ENCODE measurements around the gene GARIN5B.
"Not testable (repeated sequence)": the region's sequence is repeated elsewhere in the genome, so short reads cannot be mapped to it uniquely, and the experiment has no call there.

Gene GARIN5B

DNA sequence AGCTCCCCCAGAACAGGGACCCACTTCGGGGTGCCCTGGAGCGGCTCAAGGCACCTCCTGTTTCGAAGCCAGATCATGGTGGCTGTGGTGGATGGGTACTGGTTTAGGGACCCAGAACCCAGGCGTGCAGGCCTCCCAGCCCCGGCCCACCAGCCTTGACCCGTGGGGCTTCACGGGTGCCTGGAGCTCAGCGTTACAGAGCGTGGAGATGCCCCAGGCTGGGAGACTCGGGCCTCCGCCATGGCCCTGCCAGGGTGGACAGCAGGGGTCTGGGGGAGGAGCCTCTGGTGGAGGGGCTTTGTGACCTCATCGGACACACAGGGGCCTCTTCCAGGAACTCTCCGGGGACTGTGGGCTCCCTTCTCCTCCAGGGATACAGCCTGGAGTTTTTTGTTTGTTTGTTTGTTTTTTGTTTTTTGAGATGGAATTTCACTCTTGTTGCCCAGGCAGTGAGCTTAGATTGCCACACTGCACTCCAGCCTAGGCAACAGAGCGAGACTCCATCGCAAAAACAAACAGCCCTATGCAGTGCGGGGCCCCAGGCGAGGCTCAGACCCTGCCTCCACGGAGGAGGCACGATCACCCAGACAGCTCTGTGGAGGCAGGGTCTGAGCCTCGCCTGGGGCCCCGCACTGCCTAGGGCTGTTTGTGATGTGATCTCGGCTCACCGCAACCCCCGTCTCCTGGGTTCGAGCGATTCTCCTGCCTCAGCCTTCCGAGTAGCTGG lies at the start of gene GARIN5B:
Gene GARIN5B, minus strand, starts transcription at position 271 of the 727 bp plus-strand sequence. Its CDS starts 194 bp downstream, at position 77.
- ChIA-PET POLR2A (interaction anchor here (1.0 to 1.1 kb wide), 2 partner anchors 13 to 40 kb away, joined by 3 read pairs; no protein-coding TSS in a partner anchor), CTCF (no interaction called here)
- no peak for TF ChIP-seq ARNT (IDR thresholded peaks at IDR 0.05)
- TF ChIP-seq LEF1 (IDR thresholded peaks at IDR 0.05; ENCODE audit: borderline replicate concordance), result no peak
- no peak for TF ChIP-seq TARDBP (IDR thresholded peaks at IDR 0.05)
- no peak for TF ChIP-seq BHLHE40 (IDR thresholded peaks at IDR 0.05; ENCODE audit: borderline replicate concordance)
- no peak for TF ChIP-seq CTBP1 (IDR thresholded peaks at IDR 0.05; ENCODE audit: borderline replicate concordance)
- TF ChIP-seq FOXA1 (IDR thresholded peaks at IDR 0.05), result no peak
- TF ChIP-seq HDGF (IDR thresholded peaks at IDR 0.05; ENCODE audit: borderline replicate concordance), result no peak
- TF ChIP-seq, protein P1, sequence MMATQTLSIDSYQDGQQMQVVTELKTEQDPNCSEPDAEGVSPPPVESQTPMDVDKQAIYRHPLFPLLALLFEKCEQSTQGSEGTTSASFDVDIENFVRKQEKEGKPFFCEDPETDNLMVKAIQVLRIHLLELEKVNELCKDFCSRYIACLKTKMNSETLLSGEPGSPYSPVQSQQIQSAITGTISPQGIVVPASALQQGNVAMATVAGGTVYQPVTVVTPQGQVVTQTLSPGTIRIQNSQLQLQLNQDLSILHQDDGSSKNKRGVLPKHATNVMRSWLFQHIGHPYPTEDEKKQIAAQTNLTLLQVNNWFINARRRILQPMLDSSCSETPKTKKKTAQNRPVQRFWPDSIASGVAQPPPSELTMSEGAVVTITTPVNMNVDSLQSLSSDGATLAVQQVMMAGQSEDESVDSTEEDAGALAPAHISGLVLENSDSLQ (IDR thresholded peaks at IDR 0.05), result no peak
- TF ChIP-seq ELF4 (IDR thresholded peaks at IDR 0.05), result no peak
- no peak for TF ChIP-seq SUZ12 (IDR thresholded peaks at IDR 0.05)
- no peak for TF ChIP-seq L3MBTL2 (conservative IDR thresholded peaks at IDR 0.05)
- no peak for TF ChIP-seq FOXK2 (IDR thresholded peaks at IDR 0.05)
- no peak for TF ChIP-seq ZNF384 (IDR thresholded peaks at IDR 0.05)
- no peak for TF ChIP-seq NFRKB (IDR thresholded peaks at IDR 0.05)
- no peak for TF ChIP-seq SP1 (IDR thresholded peaks at IDR 0.05)
- no peak for TF ChIP-seq FOXM1 (IDR thresholded peaks at IDR 0.05; ENCODE audit: borderline replicate concordance)
- DNase-seq (ENCODE audit: extremely low spot score), result no peak

DNA sequence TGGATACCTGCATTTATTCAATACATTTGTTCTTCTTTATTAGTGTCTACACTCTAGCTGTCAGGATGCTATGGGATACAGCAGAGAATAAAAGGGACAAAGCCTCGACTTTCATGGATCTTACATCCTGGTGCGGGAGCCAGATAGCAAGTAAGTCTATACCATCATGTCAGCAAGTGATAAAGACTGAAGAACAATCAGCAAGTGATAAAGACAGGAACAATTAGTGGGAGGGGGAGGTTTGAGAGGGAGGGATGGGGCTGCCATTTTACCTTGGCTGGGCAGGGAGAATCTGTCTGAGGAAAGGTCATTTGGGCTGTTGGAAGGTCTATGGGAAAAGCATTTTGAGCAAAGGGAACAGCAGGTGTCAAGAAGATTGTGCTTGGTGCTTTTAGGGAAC lies 47.1 kb upstream of the GARIN5B start:
- CTCF ChIA-PET, result interaction anchor here (1.6 kb wide), 1 partner anchor 8 kb away, joined by 4 read pairs; no protein-coding TSS in a partner anchor
- POLR2A ChIA-PET, result no interaction called here

DNA sequence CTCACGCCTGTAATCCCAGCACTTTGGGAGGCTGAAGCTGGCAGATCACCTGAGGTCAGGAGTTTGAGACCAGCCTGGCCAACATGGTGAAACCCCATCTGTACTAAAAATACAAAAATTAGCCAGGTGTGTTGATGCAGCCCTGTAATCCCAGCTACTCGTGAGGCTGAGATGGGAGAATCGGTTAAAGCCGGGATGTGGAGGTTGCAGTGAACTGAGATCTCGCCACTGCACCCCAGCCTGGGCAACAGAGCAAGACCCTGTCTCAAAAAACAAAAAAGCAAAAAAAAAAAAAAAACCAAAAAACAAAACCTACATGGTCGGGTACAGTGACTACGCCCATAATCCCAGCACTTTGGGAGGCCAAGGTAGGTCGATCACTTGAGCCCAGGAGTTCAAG lies 46.1 kb upstream of the GARIN5B start:
- CTCF ChIA-PET, result interaction anchor here (1.6 kb wide), 1 partner anchor 9 kb away, joined by 4 read pairs; no protein-coding TSS in a partner anchor
- POLR2A ChIA-PET, result interaction anchor here (0.6 to 3.8 kb wide), 4 partner anchors 17 to 195 kb away, joined by 3 to 72 read pairs (median 4); partner anchors contain the start of genes ISOC2 and KMT5C
- not testable (repeated sequence) for DNase-seq (ENCODE audit: extremely low spot score)

More for the DNA sequence above, 47.1 kb upstream of the GARIN5B start:
- TF ChIP-seq CTBP1 (IDR thresholded peaks at IDR 0.05; ENCODE audit: borderline replicate concordance) (no peak), ELF4 (IDR thresholded peaks at IDR 0.05) (no peak), BHLHE40 (IDR thresholded peaks at IDR 0.05; ENCODE audit: borderline replicate concordance) (no peak), ARNT (IDR thresholded peaks at IDR 0.05) (no peak), NFRKB (IDR thresholded peaks at IDR 0.05) (no peak), SP1 (IDR thresholded peaks at IDR 0.05) (no peak)
- TF ChIP-seq, protein P1 (IDR thresholded peaks at IDR 0.05), result no peak
- DNase-seq (ENCODE audit: extremely low spot score), result no peak

DNA sequence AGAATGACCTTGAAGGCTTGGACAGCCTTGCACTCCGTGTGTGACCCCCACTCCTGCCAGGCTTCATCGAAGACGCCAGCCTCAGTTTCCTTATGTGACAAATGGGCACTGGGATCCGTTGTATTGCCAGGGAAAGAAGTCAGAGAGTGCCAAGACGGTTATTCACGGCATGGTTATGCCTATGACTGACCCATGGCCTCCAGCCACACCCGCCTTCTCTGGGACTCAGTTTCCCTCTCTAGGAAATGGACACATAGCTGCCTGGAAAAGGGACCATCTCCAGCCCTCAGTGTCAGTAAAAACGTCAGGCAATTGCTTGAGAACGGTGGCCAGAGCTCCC lies 45.4 kb upstream of the GARIN5B start:
- ChIA-PET POLR2A (interaction anchor here (0.6 to 3.8 kb wide), 4 partner anchors 16 to 196 kb away, joined by 3 to 72 read pairs (median 4); partner anchors contain the start of genes ISOC2 and KMT5C), CTCF (interaction anchor here (1.6 kb wide), 1 partner anchor 10 kb away, joined by 4 read pairs; no protein-coding TSS in a partner anchor)
- no peak for DNase-seq (ENCODE audit: extremely low spot score)
- no peak for TF ChIP-seq LEF1 (IDR thresholded peaks at IDR 0.05; ENCODE audit: borderline replicate concordance)
- peak; percentile 58; the same call in 1 of the 2 replicates for TF ChIP-seq NFRKB (IDR thresholded peaks at IDR 0.05)

DNA sequence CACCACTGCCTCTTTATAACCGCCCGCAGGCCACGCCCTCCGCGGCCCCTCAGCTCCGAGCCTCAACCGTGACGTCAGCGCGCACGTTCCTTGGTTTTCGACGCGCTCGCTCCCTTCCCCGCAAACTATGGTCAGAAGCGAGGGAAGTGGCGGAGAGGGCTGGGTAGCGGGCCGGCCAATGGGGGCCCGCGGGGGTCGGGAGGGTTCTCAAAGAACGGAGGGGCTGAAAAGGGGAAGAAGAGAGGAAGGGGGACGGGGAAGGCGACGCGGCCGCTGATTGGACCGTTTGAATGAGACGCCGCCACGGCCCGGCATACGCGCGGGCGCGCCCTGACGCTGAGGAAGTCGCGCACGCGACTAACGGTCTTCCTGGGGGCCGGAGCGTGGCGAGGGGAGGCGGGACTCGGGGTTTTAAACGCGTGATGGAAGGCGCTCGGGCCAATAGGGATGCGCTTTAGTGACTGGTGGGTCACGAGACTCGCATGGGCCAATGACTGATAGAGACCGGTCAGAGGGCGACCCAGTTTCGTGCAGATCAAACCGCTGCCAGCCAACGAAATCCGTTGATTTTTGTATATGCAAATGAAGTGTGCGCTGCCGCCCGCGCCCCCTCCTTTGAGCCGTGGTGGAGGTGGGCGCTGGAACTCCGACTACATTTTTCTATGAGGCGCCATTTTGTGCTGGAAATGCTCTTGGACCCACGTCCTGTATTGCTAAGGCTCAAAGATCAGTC lies 44.9 kb upstream of the GARIN5B start:
- CTCF ChIA-PET, result interaction anchor here (1.0 kb wide), 1 partner anchor 60 kb away, joined by 3 read pairs; no protein-coding TSS in a partner anchor
- POLR2A ChIA-PET, result interaction anchor here (0.5 to 3.8 kb wide), 29 partner anchors 12 to 261 kb away, joined by 3 to 72 read pairs (median 4); partner anchors contain the start of genes HSPBP1, ISOC2, KMT5C and PPP6R1
- TF ChIP-seq FOXM1 (IDR thresholded peaks at IDR 0.05; ENCODE audit: borderline replicate concordance) (peak; percentile 99), SUZ12 (IDR thresholded peaks at IDR 0.05) (no peak), L3MBTL2 (conservative IDR thresholded peaks at IDR 0.05) (peak; percentile 99), BHLHE40 (IDR thresholded peaks at IDR 0.05; ENCODE audit: borderline replicate concordance) (no peak)
- TF ChIP-seq, protein P1 (IDR thresholded peaks at IDR 0.05), result peak; percentile 98
- peak; percentile 97 for DNase-seq (ENCODE audit: extremely low spot score)

DNA sequence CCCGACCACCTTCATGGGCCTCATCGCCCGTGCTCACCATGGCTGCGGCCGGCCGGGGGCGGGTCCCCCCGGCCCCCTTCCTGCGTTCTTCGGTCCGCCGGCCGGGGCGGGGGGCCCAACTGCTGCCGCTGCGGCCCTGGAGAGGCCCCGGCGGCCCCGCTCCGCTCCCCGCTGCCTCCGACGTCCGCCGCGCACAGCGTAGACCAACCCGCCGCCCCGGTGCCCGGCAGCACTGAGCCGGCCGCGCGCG lies 44.4 kb upstream of the GARIN5B start, which contains the start of gene UBE2S:
Gene UBE2S, minus strand, starts transcription at position 239 of the 250 bp plus-strand sequence. Its CDS starts 199 bp downstream, at position 40.
- DNase-seq (ENCODE audit: extremely low spot score), result not testable (repeated sequence)
- 0 out of 2 replicates have a peak, but pooled peaks have one; percentile 30 for TF ChIP-seq ARNT (IDR thresholded peaks at IDR 0.05)
- peak; percentile 73; the same call in 1 of the 2 replicates for TF ChIP-seq LEF1 (IDR thresholded peaks at IDR 0.05; ENCODE audit: borderline replicate concordance)
- peak; percentile 69; the same call in 1 of the 2 replicates for TF ChIP-seq ELF4 (IDR thresholded peaks at IDR 0.05)
- POLR2A ChIA-PET, result interaction anchor here (0.6 to 3.8 kb wide), 28 partner anchors 12 to 261 kb away, joined by 3 to 72 read pairs (median 4); partner anchors contain the start of genes HSPBP1, ISOC2, KMT5C and PPP6R1
- CTCF ChIA-PET, result interaction anchor here (1.0 kb wide), 1 partner anchor 60 kb away, joined by 3 read pairs; no protein-coding TSS in a partner anchor

Data from HEK293T (cell line).